ENCODE data around the gene DMTF1.
"Not testable (repeated sequence)": the region's sequence is repeated elsewhere in the genome, so short reads cannot be mapped to it uniquely, and the experiment has no call there.

GRCh38 chr7:87205701-87206100 is 53.4 kb downstream of the DMTF1 start:
- not testable (repeated sequence) for TF ChIP-seq ESRRA (IDR thresholded peaks at IDR 0.05; ENCODE audit: low read length); ZNF274 (IDR thresholded peaks at IDR 0.05; ENCODE audit: insufficient read depth, insufficient read length); CTCF (IDR thresholded peaks at IDR 0.05 in 2 of 3, conservative IDR thresholded peaks at IDR 0.05 in 1 of 3; ENCODE audit: control insufficient read depth in 2 of 3, extremely low read depth in 1 of 3, insufficient read depth in 1 of 3, low read depth in 3 of 3, low read length in 3 of 3); NR2F1 (conservative IDR thresholded peaks at IDR 0.05); BCL11A (IDR thresholded peaks at IDR 0.05; ENCODE audit: low read depth, low read length); NFYB (IDR thresholded peaks at IDR 0.05; ENCODE audit: insufficient read depth, low read depth, low read length); POLR2AphosphoS5 (IDR thresholded peaks at IDR 0.05; ENCODE audit: low read length); FOXM1 (IDR thresholded peaks at IDR 0.05; ENCODE audit: low read depth, low read length); GABPA (IDR thresholded peaks at IDR 0.05; ENCODE audit: low read depth)

Measured in GM12878 (cell line).